Cortex of kidney (tissue), 1 donor: ENCODE data around the gene SIGLEC7.

ENCODE experiments used
- DNase-seq: peaks from one replicate; lab custom pipeline; 2025; lab: John Stamatoyannopoulos, UW

Gene SIGLEC7

GRCh38 chr19:51142119-51142518 is at the start of gene SIGLEC7:
SIGLEC7 (plus strand) TSS chr19:51142301; CDS start chr19:51142370, 69 bp downstream.
- DNase-seq, result no peak

- no peak for DNase-seq
Observed at GRCh38 chr19:51093101-51093500, 49.0 kb upstream of the SIGLEC7 start.

- no peak for DNase-seq
Observed at GRCh38 chr19:51093510-51094345, 48.4 kb upstream of the SIGLEC7 start.

GRCh38 chr19:51094696-51095279 is 47.3 kb upstream of the SIGLEC7 start:
- DNase-seq, result no peak

- DNase-seq, result no peak
Observed at GRCh38 chr19:51096473-51097165, 45.5 kb upstream of the SIGLEC7 start.

GRCh38 chr19:51097166-51097738 is 44.8 kb upstream of the SIGLEC7 start:
- no peak for DNase-seq

GRCh38 chr19:51097796-51098195 is 44.3 kb upstream of the SIGLEC7 start:
- no peak for DNase-seq

- DNase-seq, result no peak
Observed at GRCh38 chr19:51098365-51099046, 43.6 kb upstream of the SIGLEC7 start.

GRCh38 chr19:51099047-51099382 is 43.1 kb upstream of the SIGLEC7 start:
- no peak for DNase-seq

GRCh38 chr19:51100601-51101000 is 41.5 kb upstream of the SIGLEC7 start:
- DNase-seq, result no peak

- no peak for DNase-seq
Observed at GRCh38 chr19:51101171-51101865, 40.8 kb upstream of the SIGLEC7 start.

GRCh38 chr19:51102991-51103390 is 39.1 kb upstream of the SIGLEC7 start:
- DNase-seq, result no peak

- DNase-seq, result no peak
Observed at GRCh38 chr19:51103926-51104341, 38.2 kb upstream of the SIGLEC7 start.

GRCh38 chr19:51107406-51108065 is 34.6 kb upstream of the SIGLEC7 start:
- DNase-seq, result no peak

GRCh38 chr19:51108066-51108804 is 33.9 kb upstream of the SIGLEC7 start, which contains the start of gene CTU1:
CTU1 (minus strand) TSS chr19:51108409; CDS start chr19:51104569, 3,840 bp downstream.
- DNase-seq, result peak; percentile 50

- DNase-seq, result no peak
Observed at GRCh38 chr19:51108805-51109146, 33.3 kb upstream of the SIGLEC7 start.

- no peak for DNase-seq
Observed at GRCh38 chr19:51110666-51110971, 31.5 kb upstream of the SIGLEC7 start.

- no peak for DNase-seq
Observed at GRCh38 chr19:51111606-51112005, 30.5 kb upstream of the SIGLEC7 start.

- DNase-seq, result no peak
Observed at GRCh38 chr19:51114087-51114729, 27.9 kb upstream of the SIGLEC7 start.

- no peak for DNase-seq
Observed at GRCh38 chr19:51116736-51117286, 25.3 kb upstream of the SIGLEC7 start.
